Right cardiac atrium (tissue), 5 donors: ENCODE results near the gene MSH3. TPM values are rescaled to one million over a fixed set of nuclear protein-coding genes. Genes with fewer than 3 reads are reported as not detected.
A peak's percentile ranks its signal among the peaks of the same experiment; 100 is the strongest.

Source experiments
- ATAC-seq, 2 donors: fragments of 200-7000 bp; cut with Tn5 transposase; one replicate each; pipeline versions ENCODE4 v1.8.0 to v1.9.1; 2020; ENCODE audit warnings: moderate library complexity in 2 of 2, mild to moderate bottlenecking in 1 of 2
- DNase-seq, 3 donors: peaks; one replicate each; pipeline ENCODE4 v3.0.0-alpha.2; 2020
- H3K27ac ChIP-seq: one replicate; pipeline ENCODE4 v1.5.1; 2013; ENCODE audit warnings: mild to moderate bottlenecking, low read length, control low read depth, moderate library complexity
- H3K27me3 ChIP-seq: one replicate; pipeline ENCODE4 v1.6.1; 2013; ENCODE audit not compliant: control insufficient read depth, insufficient read depth
- H3K4me1 ChIP-seq: one replicate; pipeline ENCODE4 v1.6.1; 2013; ENCODE audit warnings: low read length; ENCODE audit not compliant: control insufficient read depth, insufficient read depth
- H3K4me3 ChIP-seq: one replicate; pipeline ENCODE4 v1.5.1; 2013; ENCODE audit warnings: low read length, control low read depth
- H3K9me3 ChIP-seq: one replicate; pipeline ENCODE4 v1.6.1; 2013; ENCODE audit warnings: low read length; ENCODE audit not compliant: control insufficient read depth
- WGBS: extraction: QIAGEN DNeasy Blood & Tissue Kit; methylation state at CpG from one replicate; pipeline ENCODE4 v1.1.7; 2013; 5-methylcytosine and 5-hydroxymethylcytosine counted together
- intact Hi-C, 4 donors: fragments of 100-400 bp; cut with DNase I; formaldehyde crosslinking; loops; one replicate each; pipeline versions ENCODE4 v1.11.0 to v1.14.0; 2022 to 2023
- polyA plus RNA-seq: library from polyadenylated mRNA; stranded (reverse); fragments of 200-250 nt; gene quantifications from one replicate; pipeline ENCODE4 v1.2.3, GENCODE V29; 2013
- total RNA-seq, 4 donors: library from RNA; stranded (reverse); fragmentation: NEBNext Ultra II Directional; extraction: Animal tissue kit (Norgen Biotek cat#: 25700); gene quantifications; one replicate each; pipeline ENCODE4 v1.2.1, GENCODE V29; 2021
- donor health status: healthy with polysubstance abuse.
- donor health status: DM: no; HTN: yes; CAD: no.
- donor health status: DM: no; HTN: no; CAD: no.
- donor health status: DM: no; HTN: yes; CAD: no; lungs with severe emphysema.
- donor health status: DM: yes; HTN: yes; CAD: no.

MSH3 gene
- total and polyA plus RNA-seq, 5 donors, result 4.2 to 12.4 (median 10.2) TPM

GRCh38 chr5:80790698-80791097, 136.2 kb downstream of the MSH3 start:
- intact Hi-C loops, result no loop called here
- ATAC-seq, result no peak
- no peak overlapping the region for H3K4me3 ChIP-seq
- H3K4me1 ChIP-seq, result no peaks in the 10 kb centered on the region
- DNase-seq, result no peak
- H3K27ac ChIP-seq, result no peak overlapping the region
- no peaks in the 10 kb centered on the region for H3K9me3 ChIP-seq
- H3K27me3 ChIP-seq, result no peaks in the 10 kb centered on the region
- 96% methylated on average over 3 of the region's 3 CpGs for WGBS

GRCh38 chr5:80793354-80793753, 138.9 kb downstream of the MSH3 start:
- ATAC-seq (no peak), DNase-seq (no peak)
- intact Hi-C loops, result no loop called here
- Histone ChIP-seq H3K9me3 (no peaks in the 10 kb centered on the region), H3K4me1 (no peaks in the 10 kb centered on the region), H3K27me3 (no peaks in the 10 kb centered on the region), H3K27ac (no peak overlapping the region), H3K4me3 (no peak overlapping the region)
- WGBS, result 78% methylated on average over 1 of the region's 1 CpG

- WGBS, result 85% methylated on average over 5 of the region's 5 CpGs
- intact Hi-C loops, result no loop called here
- H3K27me3 ChIP-seq, result no peaks in the 10 kb centered on the region
- no peaks in the 10 kb centered on the region for H3K9me3 ChIP-seq
- no peak overlapping the region for H3K4me3 ChIP-seq
- no peak overlapping the region for H3K27ac ChIP-seq
- H3K4me1 ChIP-seq, result peaks cover 5% of the 10 kb centered on the region
- DNase-seq, result no peak
- ATAC-seq, result no peak
Observed at GRCh38 chr5:80796846-80797245, 142.4 kb downstream of the MSH3 start.

- no peaks in the 10 kb centered on the region for H3K9me3 ChIP-seq
- H3K4me3 ChIP-seq, result no peak overlapping the region
- WGBS, result 86% methylated on average over 5 of the region's 5 CpGs
- H3K27me3 ChIP-seq, result no peaks in the 10 kb centered on the region
- H3K4me1 ChIP-seq, result peaks cover 5% of the 10 kb centered on the region
- ATAC-seq, result no peak
- no peak overlapping the region for H3K27ac ChIP-seq
- DNase-seq, result no peak
- intact Hi-C loops, result no loop called here
Observed at GRCh38 chr5:80797428-80798024, 143.1 kb downstream of the MSH3 start.

GRCh38 chr5:80798166-80798565, 143.7 kb downstream of the MSH3 start:
- no peak for DNase-seq
- WGBS, result 96% methylated on average over 1 of the region's 1 CpG
- intact Hi-C loops, result no loop called here
- Histone ChIP-seq H3K27ac (no peak overlapping the region), H3K4me3 (no peak overlapping the region), H3K27me3 (no peaks in the 10 kb centered on the region), H3K4me1 (peaks cover 5% of the 10 kb centered on the region), H3K9me3 (no peaks in the 10 kb centered on the region)
- ATAC-seq, result no peak

- Histone ChIP-seq H3K4me3 (no peak overlapping the region), H3K27me3 (no peaks in the 10 kb centered on the region), H3K27ac (no peak overlapping the region), H3K4me1 (peaks cover 5% of the 10 kb centered on the region), H3K9me3 (no peaks in the 10 kb centered on the region)
- intact Hi-C loops, result no loop called here
- DNase-seq (no peak), ATAC-seq (peak in 1 of 2 donors; percentile 26)
Observed at GRCh38 chr5:80798633-80799032, 144.2 kb downstream of the MSH3 start.

GRCh38 chr5:80799041-80799440, 144.6 kb downstream of the MSH3 start:
- peaks cover 5% of the 10 kb centered on the region for H3K4me1 ChIP-seq
- whole genome bisulfite sequencing, result 48% methylated on average over 4 of the region's 4 CpGs
- intact Hi-C loops, result no loop called here
- ATAC-seq (no peak), DNase-seq (peak in 2 of 3 donors; percentile 54)
- no peak overlapping the region for H3K4me3 ChIP-seq
- H3K9me3 ChIP-seq, result no peaks in the 10 kb centered on the region
- no peaks in the 10 kb centered on the region for H3K27me3 ChIP-seq
- no peak overlapping the region for H3K27ac ChIP-seq

GRCh38 chr5:80799573-80799972, 145.1 kb downstream of the MSH3 start:
- DNase-seq (no peak), ATAC-seq (no peak)
- intact Hi-C loops, result no loop called here
- no peak overlapping the region for H3K27ac ChIP-seq
- 92% methylated on average over 2 of the region's 2 CpGs for WGBS
- peaks cover 8% of the 10 kb centered on the region for H3K4me1 ChIP-seq
- H3K27me3 ChIP-seq, result no peaks in the 10 kb centered on the region
- H3K9me3 ChIP-seq, result no peaks in the 10 kb centered on the region
- H3K4me3 ChIP-seq, result no peak overlapping the region

- WGBS, result 95% methylated on average over 1 of the region's 1 CpG
- no peaks in the 10 kb centered on the region for H3K27me3 ChIP-seq
- no peak overlapping the region for H3K4me3 ChIP-seq
- intact Hi-C loops, result no loop called here
- no peaks in the 10 kb centered on the region for H3K9me3 ChIP-seq
- H3K27ac ChIP-seq, result no peak overlapping the region
- ATAC-seq (no peak), DNase-seq (no peak)
- H3K4me1 ChIP-seq, result peaks cover 3% of the 10 kb centered on the region
Observed at GRCh38 chr5:80804332-80804731, 149.9 kb downstream of the MSH3 start.

- 85% methylated on average over 2 of the region's 2 CpGs for WGBS
- peaks cover 3% of the 10 kb centered on the region for H3K4me1 ChIP-seq
- intact Hi-C loops, result no loop called here
- no peaks in the 10 kb centered on the region for H3K27me3 ChIP-seq
- no peak overlapping the region for H3K27ac ChIP-seq
- DNase-seq (no peak), ATAC-seq (no peak)
- no peaks in the 10 kb centered on the region for H3K9me3 ChIP-seq
- H3K4me3 ChIP-seq, result no peak overlapping the region
Observed at GRCh38 chr5:80805038-80805437, 150.6 kb downstream of the MSH3 start.

- Histone ChIP-seq H3K27ac (no peak overlapping the region), H3K27me3 (no peaks in the 10 kb centered on the region), H3K9me3 (no peaks in the 10 kb centered on the region), H3K4me3 (no peak overlapping the region), H3K4me1 (peaks cover 3% of the 10 kb centered on the region)
- no peak for ATAC-seq
- no peak for DNase-seq
- intact Hi-C loops, result no loop called here
Observed at GRCh38 chr5:80806929-80807328, 152.5 kb downstream of the MSH3 start.

- intact Hi-C loops, result no loop called here
- no peak for ATAC-seq
- Histone ChIP-seq H3K27me3 (no peaks in the 10 kb centered on the region), H3K9me3 (no peaks in the 10 kb centered on the region), H3K27ac (no peak overlapping the region), H3K4me3 (no peak overlapping the region), H3K4me1 (peaks cover 2% of the 10 kb centered on the region)
- no peak for DNase-seq
- WGBS, result 91% methylated on average over 3 of the region's 3 CpGs
Observed at GRCh38 chr5:80809451-80809850, 155.0 kb downstream of the MSH3 start.
